ENCODE results near the gene TBC1D2B.

TBC1D2B gene

DNA sequence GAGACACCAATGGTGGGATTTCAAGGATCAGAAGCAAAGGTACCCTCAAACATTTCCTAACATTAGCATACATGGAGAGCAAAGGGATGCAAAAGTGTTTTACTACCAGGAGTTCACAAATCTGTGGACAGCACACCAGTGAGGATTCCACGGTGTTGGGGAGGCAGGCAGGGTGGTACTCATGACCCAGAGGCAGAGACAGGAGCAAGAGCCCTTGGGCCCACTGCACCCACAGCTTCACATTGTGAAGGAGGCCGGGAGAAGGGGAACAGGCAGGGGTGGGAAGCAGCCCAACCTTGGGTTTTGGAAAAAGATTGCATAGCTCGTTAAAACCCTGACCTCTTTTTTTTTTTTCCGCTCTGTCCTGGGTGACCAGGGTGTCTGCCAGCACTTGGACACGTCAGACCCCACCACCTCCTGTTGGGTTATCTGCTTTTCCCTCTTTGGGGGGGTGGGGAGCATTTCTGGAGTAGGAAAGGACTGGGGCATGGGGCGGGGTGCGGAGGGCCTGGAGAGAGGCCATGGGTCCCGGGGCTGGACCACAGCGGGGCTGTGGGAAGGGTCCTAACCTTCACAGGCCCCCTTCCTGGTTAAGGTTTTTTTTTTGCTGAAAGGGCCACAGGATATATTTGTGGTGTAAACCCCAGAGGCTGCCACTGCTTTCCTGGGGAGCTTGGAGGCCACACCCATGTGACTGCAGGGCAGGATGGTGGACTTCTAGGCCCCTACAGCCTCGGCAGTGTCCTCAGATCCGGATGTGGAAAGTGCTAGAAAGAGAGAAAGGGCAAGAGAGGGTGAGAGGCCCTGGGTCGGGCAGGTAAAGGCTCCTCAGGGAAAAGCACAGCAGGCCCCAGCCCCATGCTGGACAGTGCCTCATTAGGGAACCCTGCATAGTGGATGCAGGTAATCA is 27.3 kb upstream of the TBC1D2B start:
- TF ChIP-seq, protein P1, sequence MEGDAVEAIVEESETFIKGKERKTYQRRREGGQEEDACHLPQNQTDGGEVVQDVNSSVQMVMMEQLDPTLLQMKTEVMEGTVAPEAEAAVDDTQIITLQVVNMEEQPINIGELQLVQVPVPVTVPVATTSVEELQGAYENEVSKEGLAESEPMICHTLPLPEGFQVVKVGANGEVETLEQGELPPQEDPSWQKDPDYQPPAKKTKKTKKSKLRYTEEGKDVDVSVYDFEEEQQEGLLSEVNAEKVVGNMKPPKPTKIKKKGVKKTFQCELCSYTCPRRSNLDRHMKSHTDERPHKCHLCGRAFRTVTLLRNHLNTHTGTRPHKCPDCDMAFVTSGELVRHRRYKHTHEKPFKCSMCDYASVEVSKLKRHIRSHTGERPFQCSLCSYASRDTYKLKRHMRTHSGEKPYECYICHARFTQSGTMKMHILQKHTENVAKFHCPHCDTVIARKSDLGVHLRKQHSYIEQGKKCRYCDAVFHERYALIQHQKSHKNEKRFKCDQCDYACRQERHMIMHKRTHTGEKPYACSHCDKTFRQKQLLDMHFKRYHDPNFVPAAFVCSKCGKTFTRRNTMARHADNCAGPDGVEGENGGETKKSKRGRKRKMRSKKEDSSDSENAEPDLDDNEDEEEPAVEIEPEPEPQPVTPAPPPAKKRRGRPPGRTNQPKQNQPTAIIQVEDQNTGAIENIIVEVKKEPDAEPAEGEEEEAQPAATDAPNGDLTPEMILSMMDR (IDR thresholded peaks at IDR 0.05; ENCODE audit: insufficient read depth, low read length, missing control alignments) = no peak
- no peak for DNase-seq (ENCODE audit: low read depth, low spot score)
- CTCF ChIA-PET = interaction anchor here (0.7 to 22.7 kb wide), 8 partner anchors 13 to 148 kb away, joined by 3 to 538 read pairs (median 58); partner anchors contain the start of genes ACSBG1 and SH2D7
- POLR2A ChIA-PET = no interaction called here
- no peak overlapping the region for H3K4me3 ChIP-seq (ENCODE audit: low read depth, low read length)

DNA sequence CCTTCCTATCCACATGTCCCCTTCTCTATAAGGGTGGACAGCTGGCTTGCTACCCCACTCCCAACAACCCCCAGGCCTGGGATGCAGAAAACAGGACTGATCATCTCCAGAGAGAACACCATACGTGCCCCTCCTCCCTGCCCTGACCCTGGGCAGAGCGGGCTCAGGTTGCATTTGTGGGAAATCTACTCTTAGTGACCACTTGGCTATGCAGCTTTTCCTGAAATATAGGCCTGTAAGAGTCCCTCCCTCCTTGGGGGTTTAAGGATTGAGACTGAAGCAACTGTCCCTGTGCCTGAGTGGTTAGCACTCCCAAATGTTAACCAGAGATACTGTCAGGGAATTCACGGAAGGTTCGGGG is 26.6 kb upstream of the TBC1D2B start:
- TF ChIP-seq, protein P1 (IDR thresholded peaks at IDR 0.05; ENCODE audit: insufficient read depth, low read length, missing control alignments) = no peak
- CTCF ChIA-PET = interaction anchor here (1.6 to 22.7 kb wide), 4 partner anchors 13 to 147 kb away, joined by 5 to 538 read pairs (median 220); partner anchors contain the start of gene SH2D7
- no peak overlapping the region for H3K4me3 ChIP-seq (ENCODE audit: low read depth, low read length)
- POLR2A ChIA-PET = no interaction called here
- no peak for DNase-seq (ENCODE audit: low read depth, low spot score)

DNA sequence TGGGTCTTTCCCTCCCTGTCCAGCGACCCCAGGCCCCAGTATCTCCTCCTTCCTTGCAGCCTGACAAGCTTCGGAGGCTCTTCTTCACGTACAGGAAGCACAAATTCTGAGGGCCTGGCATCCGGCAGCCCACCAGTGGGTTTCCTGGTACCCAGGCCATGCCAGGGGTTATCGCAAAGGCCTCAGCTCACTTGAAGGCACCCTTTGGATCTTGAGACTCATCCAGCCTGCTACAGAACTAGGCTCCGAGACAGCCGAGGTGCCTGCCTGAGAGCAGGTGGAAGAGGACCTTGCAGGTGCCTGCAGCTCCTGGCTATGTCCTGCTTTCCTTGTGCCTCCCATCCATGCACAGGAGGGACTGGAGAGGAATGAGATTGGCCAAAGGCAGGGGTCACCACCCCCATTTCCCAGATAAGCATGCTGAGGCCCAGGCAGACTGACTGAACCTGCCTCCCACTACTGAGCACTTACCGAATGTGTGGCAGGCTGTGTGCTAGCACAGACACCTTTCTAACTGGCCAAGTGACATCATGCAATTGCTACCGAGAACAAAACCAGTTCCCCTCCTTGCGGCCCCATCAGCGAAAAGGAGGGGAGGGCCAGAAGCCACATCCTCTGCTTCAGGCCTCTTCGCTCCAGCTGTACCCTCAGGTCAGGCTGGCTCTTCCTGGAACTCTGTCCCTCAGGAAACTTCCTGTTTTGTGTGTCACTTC is 26.1 kb upstream of the TBC1D2B start:
- POLR2A ChIA-PET = no interaction called here
- CTCF ChIA-PET = interaction anchor here (0.7 to 22.7 kb wide), 7 partner anchors 8 to 147 kb away, joined by 3 to 538 read pairs (median 29); partner anchors contain the start of gene SH2D7
- TF ChIP-seq, protein P1 (IDR thresholded peaks at IDR 0.05; ENCODE audit: insufficient read depth, low read length, missing control alignments) = no peak
- no peak overlapping the region for H3K4me3 ChIP-seq (ENCODE audit: low read depth, low read length)
- no peak for DNase-seq (ENCODE audit: low read depth, low spot score)

DNA sequence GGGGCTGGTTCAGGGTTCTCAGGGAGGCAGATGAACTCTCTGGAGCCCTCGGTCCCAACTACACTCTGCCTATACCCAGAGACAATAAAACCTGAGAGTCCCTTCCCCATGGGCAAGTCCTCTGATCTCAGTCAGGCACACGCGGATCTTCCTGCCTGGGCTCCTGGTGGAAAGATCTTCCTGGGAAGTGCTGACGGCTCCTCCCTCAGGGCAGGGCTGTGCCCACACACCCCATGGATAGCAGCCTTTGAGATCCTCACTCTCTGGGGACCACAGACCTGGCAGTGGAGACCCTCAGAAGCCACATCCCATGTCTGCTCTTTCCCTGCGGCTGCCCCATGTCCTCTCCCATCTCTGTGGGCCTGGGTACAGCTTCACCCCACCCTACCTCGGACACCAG is 25.2 kb upstream of the TBC1D2B start:
- ChIA-PET CTCF (interaction anchor here (0.7 to 22.7 kb wide), 6 partner anchors 9 to 146 kb away, joined by 3 to 538 read pairs (median 70); partner anchors contain the start of gene SH2D7), POLR2A (no interaction called here)

DNA sequence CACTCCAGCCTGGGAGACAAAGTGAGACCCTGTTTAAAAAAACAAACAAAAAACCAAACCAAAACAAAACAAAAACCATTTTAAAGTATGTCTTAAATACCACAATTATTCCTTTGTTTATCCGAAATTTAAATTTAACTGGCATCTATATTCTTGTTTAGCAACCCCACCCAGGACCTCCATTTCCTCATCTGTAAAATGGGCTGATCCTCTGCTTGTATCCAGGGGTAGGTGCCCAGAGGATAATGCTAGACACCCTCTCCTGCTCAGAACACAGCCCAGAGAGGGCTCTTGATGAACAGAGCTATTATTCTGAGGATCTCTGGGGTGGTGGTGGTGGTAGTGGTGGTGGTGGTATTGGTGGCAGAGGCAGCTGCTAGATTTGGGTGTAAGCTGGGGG is 24.7 kb upstream of the TBC1D2B start:
- no peak for DNase-seq (ENCODE audit: low read depth, low spot score)
- TF ChIP-seq, protein P1 (IDR thresholded peaks at IDR 0.05; ENCODE audit: insufficient read depth, low read length, missing control alignments) = no peak
- ChIA-PET POLR2A (no interaction called here), CTCF (interaction anchor here (1.4 to 22.7 kb wide), 6 partner anchors 10 to 145 kb away, joined by 3 to 538 read pairs (median 70); partner anchors contain the start of gene SH2D7)
- no peak overlapping the region for H3K4me3 ChIP-seq (ENCODE audit: low read depth, low read length)

More for the DNA sequence above, 25.2 kb upstream of the TBC1D2B start:
- TF ChIP-seq, protein P1 (IDR thresholded peaks at IDR 0.05; ENCODE audit: insufficient read depth, low read length, missing control alignments) = no peak
- DNase-seq (ENCODE audit: low read depth, low spot score) = no peak
- H3K4me3 ChIP-seq (ENCODE audit: low read depth, low read length) = no peak overlapping the region

Measured in AG04449 (cell line).